PC-3 (cell line): ENCODE measurements around the gene SCD5.

Experiments
- CTCF ChIP-seq: fragments of 300-600 bp; sonication (generic); conservative IDR thresholded peaks from 2 replicates; pipeline ENCODE4 v1.5.1; 2017; ENCODE audit warnings: antibody characterized with exemption, low read depth, mild to moderate bottlenecking, low read length
- EZH2 ChIP-seq: fragments of 300-600 bp; sonication (generic); IDR thresholded peaks from one replicate; pipeline ENCODE4 v1.6.1; 2017; ENCODE audit warnings: antibody characterized with exemption, mild to moderate bottlenecking, low read length; ENCODE audit not compliant: unreplicated experiment
- EZH2phosphoT487 ChIP-seq: fragments of 300-600 bp; sonication (generic); IDR thresholded peaks from 2 replicates; pipeline ENCODE4 v1.6.1; 2018; ENCODE audit warnings: mild to moderate bottlenecking, antibody characterized with exemption, low read length, borderline replicate concordance

GRCh38 chr4:82773057-82773456 lies 25.5 kb downstream of the SCD5 start:
- TF ChIP-seq CTCF (no peak), EZH2 (no peak), EZH2phosphoT487 (no peak)
